Hepatocyte (in vitro differentiated cells): ENCODE results near the gene OR10J4.

Experiments used
- CTCF ChIP-seq: fragments of 200-600 bp; sonication (generic); IDR thresholded peaks from 2 replicates; pipeline ENCODE4 v1.5.1; 2016; ENCODE audit warnings: antibody characterized with exemption, mild to moderate bottlenecking; ENCODE audit not compliant: poor library complexity
- EZH2 ChIP-seq: fragments of 200-600 bp; sonication (generic); IDR thresholded peaks from 2 replicates; pipeline ENCODE4 v1.6.1; 2016; ENCODE audit warnings: antibody characterized with exemption, mild to moderate bottlenecking, borderline replicate concordance
- EZH2phosphoT487 ChIP-seq: fragments of 200-600 bp; sonication (generic); IDR thresholded peaks from one replicate; pipeline ENCODE4 v1.6.1; 2018; ENCODE audit warnings: antibody characterized with exemption, mild to moderate bottlenecking, low read depth, moderate library complexity; ENCODE audit not compliant: unreplicated experiment, severe bottlenecking

GRCh38 chr1:159421821-159422220 is 10.2 kb upstream of the OR10J4 start:
- no peak for TF ChIP-seq CTCF
- TF ChIP-seq EZH2: no peak
- no peak for TF ChIP-seq EZH2phosphoT487
